ENCODE data around the gene VTCN1. TPM values are rescaled to one million over a fixed set of nuclear protein-coding genes. Genes with fewer than 3 reads are reported as not detected.
A peak's percentile ranks its signal among the peaks of the same experiment; 100 is the strongest.

The VTCN1 gene
- total RNA-seq, 1 experiment from 2014 or later = not detected

DNA sequence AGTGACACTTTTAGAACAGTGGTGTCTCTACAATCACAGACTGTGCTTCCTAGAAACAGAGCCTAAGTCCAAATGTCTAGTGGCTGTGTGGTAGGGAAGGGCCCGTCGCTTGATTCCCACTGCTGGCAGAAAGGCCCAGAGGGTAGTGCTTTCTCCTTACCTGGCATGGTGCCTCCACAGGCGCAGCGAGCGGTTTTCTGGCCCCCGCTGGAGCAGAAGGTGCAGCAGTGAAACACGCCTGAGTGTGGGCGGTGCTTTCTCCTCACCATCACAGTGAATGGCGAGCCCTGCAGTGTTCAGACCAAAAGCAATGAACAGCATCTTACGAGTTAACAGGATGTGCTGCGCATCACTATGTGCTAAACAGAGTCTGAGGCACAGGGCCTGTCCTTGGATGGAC, 97.5 kb downstream of the VTCN1 start:
- Mint-ChIP-seq H3K9me3 (no peaks in the 10 kb centered on the region), H3K4me1 (peaks cover 7% of the 10 kb centered on the region), H3K27ac (no peak overlapping the region), H3K4me3 (no peak overlapping the region), H3K36me3 (peaks cover 57% of the 10 kb centered on the region), H3K27me3 (ENCODE audit: low read depth) (no peaks in the 10 kb centered on the region)
- TF ChIP-seq MYBL2 (CRISPR knock-in tag; IDR thresholded peaks at IDR 0.05) = no peak
- TF ChIP-seq, protein P1, sequence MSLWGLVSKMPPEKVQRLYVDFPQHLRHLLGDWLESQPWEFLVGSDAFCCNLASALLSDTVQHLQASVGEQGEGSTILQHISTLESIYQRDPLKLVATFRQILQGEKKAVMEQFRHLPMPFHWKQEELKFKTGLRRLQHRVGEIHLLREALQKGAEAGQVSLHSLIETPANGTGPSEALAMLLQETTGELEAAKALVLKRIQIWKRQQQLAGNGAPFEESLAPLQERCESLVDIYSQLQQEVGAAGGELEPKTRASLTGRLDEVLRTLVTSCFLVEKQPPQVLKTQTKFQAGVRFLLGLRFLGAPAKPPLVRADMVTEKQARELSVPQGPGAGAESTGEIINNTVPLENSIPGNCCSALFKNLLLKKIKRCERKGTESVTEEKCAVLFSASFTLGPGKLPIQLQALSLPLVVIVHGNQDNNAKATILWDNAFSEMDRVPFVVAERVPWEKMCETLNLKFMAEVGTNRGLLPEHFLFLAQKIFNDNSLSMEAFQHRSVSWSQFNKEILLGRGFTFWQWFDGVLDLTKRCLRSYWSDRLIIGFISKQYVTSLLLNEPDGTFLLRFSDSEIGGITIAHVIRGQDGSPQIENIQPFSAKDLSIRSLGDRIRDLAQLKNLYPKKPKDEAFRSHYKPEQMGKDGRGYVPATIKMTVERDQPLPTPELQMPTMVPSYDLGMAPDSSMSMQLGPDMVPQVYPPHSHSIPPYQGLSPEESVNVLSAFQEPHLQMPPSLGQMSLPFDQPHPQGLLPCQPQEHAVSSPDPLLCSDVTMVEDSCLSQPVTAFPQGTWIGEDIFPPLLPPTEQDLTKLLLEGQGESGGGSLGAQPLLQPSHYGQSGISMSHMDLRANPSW (CRISPR knock-in tag; conservative IDR thresholded peaks at IDR 0.05; ENCODE audit: low read depth) = no peak
- POLR2A ChIA-PET = no interaction called here
- DNase-seq (ENCODE audit: low spot score) (no peak), ATAC-seq (peak; percentile 22; the same call in 1 of the 2 replicates)
- CTCF ChIA-PET = interaction anchor here (0.7 to 1.6 kb wide), 3 partner anchors 16 to 172 kb away, joined by 4 to 5 read pairs (median 4); no protein-coding TSS in a partner anchor

DNA sequence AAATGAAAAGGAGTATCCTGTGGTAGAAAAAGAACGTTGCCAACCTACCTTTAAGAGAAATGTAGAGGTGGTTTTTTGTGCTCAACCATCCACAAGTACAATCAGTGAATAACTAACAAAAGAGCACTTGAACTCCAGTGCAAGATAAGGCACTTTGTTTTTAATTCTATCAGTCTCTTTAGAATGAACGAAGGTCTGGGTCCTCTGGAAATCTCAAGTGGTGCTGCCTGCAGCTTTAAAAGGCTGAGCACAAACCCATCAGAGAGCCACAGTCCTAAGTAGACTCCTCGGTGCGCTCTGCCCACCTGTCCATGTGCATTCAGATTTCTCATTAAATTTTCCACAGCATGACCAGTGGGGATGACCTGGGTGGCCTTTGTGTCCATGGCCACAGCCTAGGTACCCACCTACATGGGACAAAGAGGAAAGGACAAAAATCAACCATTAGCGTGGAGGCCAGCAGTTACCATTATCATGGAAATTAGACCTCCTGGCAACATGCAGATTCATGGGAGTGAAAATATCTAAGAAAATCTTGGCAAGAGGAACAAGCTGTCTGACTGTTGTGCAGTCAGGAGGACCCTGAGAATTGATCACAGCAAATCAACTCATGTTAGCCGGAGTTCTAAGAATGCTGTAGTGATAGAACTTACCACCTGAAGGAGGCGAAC, 98.5 kb downstream of the VTCN1 start:
- Mint-ChIP-seq H3K27ac (peak overlapping the region; percentile 86), H3K27me3 (ENCODE audit: low read depth) (no peaks in the 10 kb centered on the region), H3K36me3 (peaks cover 57% of the 10 kb centered on the region), H3K4me1 (peaks cover 7% of the 10 kb centered on the region), H3K9me3 (peaks cover 4% of the 10 kb centered on the region; the same call in 1 of the 2 replicates), H3K4me3 (no peak overlapping the region; the same call in 1 of the 2 replicates)
- POLR2A ChIA-PET = interaction anchor here (0.6 to 1.0 kb wide), 2 partner anchors 172 to 184 kb away, joined by 3 read pairs; no protein-coding TSS in a partner anchor
- no peak for TF ChIP-seq NR2C2 (CRISPR knock-in tag; IDR thresholded peaks at IDR 0.05)
- CTCF ChIA-PET = interaction anchor here (2.0 to 2.9 kb wide), 2 partner anchors 17 to 173 kb away, joined by 9 to 11 read pairs; no protein-coding TSS in a partner anchor
- peak; percentile 19 for ATAC-seq
- no peak for DNase-seq (ENCODE audit: low spot score)

GRCh38 chr1:117110774-117111173, 100.0 kb downstream of the VTCN1 start:
- ATAC-seq = no peak
- no peak for TF ChIP-seq MLX (CRISPR knock-in tag; IDR thresholded peaks at IDR 0.05)
- TF ChIP-seq, protein P2, sequence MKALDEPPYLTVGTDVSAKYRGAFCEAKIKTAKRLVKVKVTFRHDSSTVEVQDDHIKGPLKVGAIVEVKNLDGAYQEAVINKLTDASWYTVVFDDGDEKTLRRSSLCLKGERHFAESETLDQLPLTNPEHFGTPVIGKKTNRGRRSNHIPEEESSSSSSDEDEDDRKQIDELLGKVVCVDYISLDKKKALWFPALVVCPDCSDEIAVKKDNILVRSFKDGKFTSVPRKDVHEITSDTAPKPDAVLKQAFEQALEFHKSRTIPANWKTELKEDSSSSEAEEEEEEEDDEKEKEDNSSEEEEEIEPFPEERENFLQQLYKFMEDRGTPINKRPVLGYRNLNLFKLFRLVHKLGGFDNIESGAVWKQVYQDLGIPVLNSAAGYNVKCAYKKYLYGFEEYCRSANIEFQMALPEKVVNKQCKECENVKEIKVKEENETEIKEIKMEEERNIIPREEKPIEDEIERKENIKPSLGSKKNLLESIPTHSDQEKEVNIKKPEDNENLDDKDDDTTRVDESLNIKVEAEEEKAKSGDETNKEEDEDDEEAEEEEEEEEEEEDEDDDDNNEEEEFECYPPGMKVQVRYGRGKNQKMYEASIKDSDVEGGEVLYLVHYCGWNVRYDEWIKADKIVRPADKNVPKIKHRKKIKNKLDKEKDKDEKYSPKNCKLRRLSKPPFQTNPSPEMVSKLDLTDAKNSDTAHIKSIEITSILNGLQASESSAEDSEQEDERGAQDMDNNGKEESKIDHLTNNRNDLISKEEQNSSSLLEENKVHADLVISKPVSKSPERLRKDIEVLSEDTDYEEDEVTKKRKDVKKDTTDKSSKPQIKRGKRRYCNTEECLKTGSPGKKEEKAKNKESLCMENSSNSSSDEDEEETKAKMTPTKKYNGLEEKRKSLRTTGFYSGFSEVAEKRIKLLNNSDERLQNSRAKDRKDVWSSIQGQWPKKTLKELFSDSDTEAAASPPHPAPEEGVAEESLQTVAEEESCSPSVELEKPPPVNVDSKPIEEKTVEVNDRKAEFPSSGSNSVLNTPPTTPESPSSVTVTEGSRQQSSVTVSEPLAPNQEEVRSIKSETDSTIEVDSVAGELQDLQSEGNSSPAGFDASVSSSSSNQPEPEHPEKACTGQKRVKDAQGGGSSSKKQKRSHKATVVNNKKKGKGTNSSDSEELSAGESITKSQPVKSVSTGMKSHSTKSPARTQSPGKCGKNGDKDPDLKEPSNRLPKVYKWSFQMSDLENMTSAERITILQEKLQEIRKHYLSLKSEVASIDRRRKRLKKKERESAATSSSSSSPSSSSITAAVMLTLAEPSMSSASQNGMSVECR (CRISPR knock-in tag; IDR thresholded peaks at IDR 0.05; ENCODE audit: borderline replicate concordance) = no peak
- no peak for TF ChIP-seq ZNF121 (CRISPR knock-in tag; IDR thresholded peaks at IDR 0.05)
- TF ChIP-seq IRF2 (CRISPR knock-in tag; IDR thresholded peaks at IDR 0.05; ENCODE audit: borderline replicate concordance, low read depth) = no peak
- TF ChIP-seq TCF7 (CRISPR knock-in tag; IDR thresholded peaks at IDR 0.05; ENCODE audit: low read depth) = no peak
- no peak for TF ChIP-seq ZNF512 (CRISPR knock-in tag; IDR thresholded peaks at IDR 0.05; ENCODE audit: borderline replicate concordance)
- TF ChIP-seq JUN (CRISPR knock-in tag; IDR thresholded peaks at IDR 0.05) = no peak
- TF ChIP-seq JAZF1 (CRISPR knock-in tag; IDR thresholded peaks at IDR 0.05) = no peak
- no peak for TF ChIP-seq NFATC4 (CRISPR knock-in tag; IDR thresholded peaks at IDR 0.05)
- TF ChIP-seq, protein P3, sequence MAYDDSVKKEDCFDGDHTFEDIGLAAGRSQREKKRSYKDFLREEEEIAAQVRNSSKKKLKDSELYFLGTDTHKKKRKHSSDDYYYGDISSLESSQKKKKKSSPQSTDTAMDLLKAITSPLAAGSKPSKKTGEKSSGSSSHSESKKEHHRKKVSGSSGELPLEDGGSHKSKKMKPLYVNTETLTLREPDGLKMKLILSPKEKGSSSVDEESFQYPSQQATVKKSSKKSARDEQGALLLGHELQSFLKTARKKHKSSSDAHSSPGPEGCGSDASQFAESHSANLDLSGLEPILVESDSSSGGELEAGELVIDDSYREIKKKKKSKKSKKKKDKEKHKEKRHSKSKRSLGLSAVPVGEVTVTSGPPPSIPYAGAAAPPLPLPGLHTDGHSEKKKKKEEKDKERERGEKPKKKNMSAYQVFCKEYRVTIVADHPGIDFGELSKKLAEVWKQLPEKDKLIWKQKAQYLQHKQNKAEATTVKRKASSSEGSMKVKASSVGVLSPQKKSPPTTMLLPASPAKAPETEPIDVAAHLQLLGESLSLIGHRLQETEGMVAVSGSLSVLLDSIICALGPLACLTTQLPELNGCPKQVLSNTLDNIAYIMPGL (CRISPR knock-in tag; IDR thresholded peaks at IDR 0.05) = no peak
- TF ChIP-seq ZNF416 (CRISPR knock-in tag; IDR thresholded peaks at IDR 0.05) = no peak
- TF ChIP-seq IRF1 (CRISPR knock-in tag; IDR thresholded peaks at IDR 0.05) = no peak
- TF ChIP-seq GRHL2 (CRISPR knock-in tag; IDR thresholded peaks at IDR 0.05; ENCODE audit: insufficient replicate concordance, severe bottlenecking) = no peak
- no peak for TF ChIP-seq ZNF219 (CRISPR knock-in tag; IDR thresholded peaks at IDR 0.05; ENCODE audit: borderline replicate concordance)
- peaks cover 60% of the 10 kb centered on the region for H3K36me3 Mint-ChIP-seq
- ChIA-PET CTCF (interaction anchor here (0.6 to 2.9 kb wide), 3 partner anchors 11 to 174 kb away, joined by 3 to 11 read pairs (median 9); partner anchors contain the start of gene TRIM45), POLR2A (interaction anchor here (0.6 to 0.7 kb wide), 2 partner anchors 121 to 526 kb away, joined by 4 to 6 read pairs; no protein-coding TSS in a partner anchor)
- peaks cover 7% of the 10 kb centered on the region for H3K4me1 Mint-ChIP-seq
- DNase-seq (ENCODE audit: low spot score) = no peak
- H3K27ac Mint-ChIP-seq = no peak overlapping the region
- H3K4me3 Mint-ChIP-seq = no peak overlapping the region
- no peaks in the 10 kb centered on the region for H3K27me3 Mint-ChIP-seq (ENCODE audit: low read depth)
- H3K9me3 Mint-ChIP-seq = peaks cover 4% of the 10 kb centered on the region; the same call in 1 of the 2 replicates

Data from WTC11 (cell line).